Skin epidermis (tissue), 12 donors: ENCODE measurements around the gene ANXA10.

Experiments
- H3K27ac ChIP-seq, 21 experiments: fragments of 200-600 bp; sonication (generic) in 11 of 21; one replicate each; pipeline ENCODE4 v1.5.0; 2020; ENCODE audit warnings: mild to moderate bottlenecking in 3 of 21, inconsistent platforms in 2 of 21, moderate library complexity in 2 of 21
- H3K4me3 ChIP-seq, 7 experiments: fragments of 200-600 bp; sonication (generic) in 2 of 7; one replicate each; pipeline ENCODE4 v1.5.0; 2020; ENCODE audit warnings: inconsistent platforms in 2 of 7, mild to moderate bottlenecking in 2 of 7, moderate library complexity in 1 of 7

ANXA10 gene

GRCh38 chr4:168092176-168092712 is at the start of gene ANXA10:
Gene ANXA10, plus strand, starts transcription at chr4:168092537. Its CDS starts 164 bp downstream, at chr4:168092701.
- Histone ChIP-seq H3K4me3 (no peak within 1 kb of the TSS), H3K27ac (no peak within 1 kb of the TSS)

GRCh38 chr4:168045354-168045753 is 47.0 kb upstream of the ANXA10 start:
- H3K27ac ChIP-seq, result no peak overlapping the region

GRCh38 chr4:168050002-168050401 is 42.3 kb upstream of the ANXA10 start:
- H3K27ac ChIP-seq, result no peak overlapping the region
- no peak overlapping the region for H3K4me3 ChIP-seq

More at GRCh38 chr4:168045354-168045753, 47.0 kb upstream of the ANXA10 start:
- no peak overlapping the region for H3K4me3 ChIP-seq

- Histone ChIP-seq H3K4me3 (no peak overlapping the region), H3K27ac (no peak overlapping the region)
These were observed 40.8 kb upstream of the ANXA10 start for GRCh38 chr4:168051526-168051925.

GRCh38 chr4:168057412-168057811 is 34.9 kb upstream of the ANXA10 start:
- Histone ChIP-seq H3K27ac (no peak overlapping the region), H3K4me3 (no peak overlapping the region)

- H3K4me3 ChIP-seq, result no peak overlapping the region
These were observed 33.1 kb upstream of the ANXA10 start for GRCh38 chr4:168059251-168059650.

GRCh38 chr4:168063031-168063430 is 29.3 kb upstream of the ANXA10 start:
- Histone ChIP-seq H3K4me3 (no peak overlapping the region), H3K27ac (no peak overlapping the region)

More at GRCh38 chr4:168059251-168059650, 33.1 kb upstream of the ANXA10 start:
- H3K27ac ChIP-seq, result no peak overlapping the region

- H3K4me3 ChIP-seq, result no peak overlapping the region
These were observed 21.4 kb upstream of the ANXA10 start for GRCh38 chr4:168070903-168071302.

GRCh38 chr4:168071304-168071703 is 21.0 kb upstream of the ANXA10 start:
- no peak overlapping the region for H3K4me3 ChIP-seq
- no peak overlapping the region for H3K27ac ChIP-seq

More at GRCh38 chr4:168070903-168071302, 21.4 kb upstream of the ANXA10 start:
- no peak overlapping the region for H3K27ac ChIP-seq

GRCh38 chr4:168074861-168075260 is 17.5 kb upstream of the ANXA10 start:
- no peak overlapping the region for H3K27ac ChIP-seq
- no peak overlapping the region for H3K4me3 ChIP-seq

GRCh38 chr4:168076989-168077725 is 15.2 kb upstream of the ANXA10 start:
- Histone ChIP-seq H3K4me3 (no peak overlapping the region), H3K27ac (no peak overlapping the region)

GRCh38 chr4:168077726-168078239 is 14.6 kb upstream of the ANXA10 start:
- Histone ChIP-seq H3K27ac (no peak overlapping the region), H3K4me3 (no peak overlapping the region)

- no peak overlapping the region for H3K4me3 ChIP-seq
These were observed 10.0 kb upstream of the ANXA10 start for GRCh38 chr4:168082379-168082778.

GRCh38 chr4:168095776-168096406 is 3.6 kb downstream of the ANXA10 start:
- no peak overlapping the region for H3K27ac ChIP-seq
- no peak overlapping the region for H3K4me3 ChIP-seq

More at GRCh38 chr4:168082379-168082778, 10.0 kb upstream of the ANXA10 start:
- no peak overlapping the region for H3K27ac ChIP-seq

- H3K27ac ChIP-seq, result no peak overlapping the region
These were observed 4.1 kb downstream of the ANXA10 start for GRCh38 chr4:168096407-168096784.

GRCh38 chr4:168097161-168097560 is 4.8 kb downstream of the ANXA10 start:
- H3K4me3 ChIP-seq, result no peak overlapping the region
- no peak overlapping the region for H3K27ac ChIP-seq

More at GRCh38 chr4:168096407-168096784, 4.1 kb downstream of the ANXA10 start:
- H3K4me3 ChIP-seq, result no peak overlapping the region

- no peak overlapping the region for H3K4me3 ChIP-seq
- no peak overlapping the region for H3K27ac ChIP-seq
These were observed 5.9 kb downstream of the ANXA10 start for GRCh38 chr4:168098248-168098717.

- Histone ChIP-seq H3K4me3 (no peak overlapping the region), H3K27ac (no peak overlapping the region)
These were observed 6.9 kb downstream of the ANXA10 start for GRCh38 chr4:168099195-168099594.

GRCh38 chr4:168101026-168101425 is 8.7 kb downstream of the ANXA10 start:
- Histone ChIP-seq H3K4me3 (no peak overlapping the region), H3K27ac (no peak overlapping the region)

GRCh38 chr4:168102403-168102802 is 10.1 kb downstream of the ANXA10 start:
- no peak overlapping the region for H3K4me3 ChIP-seq

GRCh38 chr4:168109527-168109926 is 17.2 kb downstream of the ANXA10 start:
- H3K4me3 ChIP-seq, result no peak overlapping the region
- H3K27ac ChIP-seq, result no peak overlapping the region

More at GRCh38 chr4:168102403-168102802, 10.1 kb downstream of the ANXA10 start:
- no peak overlapping the region for H3K27ac ChIP-seq
